Subcutaneous abdominal adipose tissue (tissue), 5 donors: Measurements from ENCODE around the gene NR6A1.

Experiments used
- H3K27ac ChIP-seq: one replicate; pipeline ENCODE4 v1.7.0; 2013; ENCODE audit warnings: low read depth, mild to moderate bottlenecking, inconsistent platforms, low read length, moderate library complexity
- H3K27me3 ChIP-seq, 5 donors: one replicate each; pipeline ENCODE4 v1.7.0; 2013; ENCODE audit warnings: low read length in 5 of 5, inconsistent platforms in 1 of 5; ENCODE audit not compliant: control insufficient read depth in 5 of 5, insufficient read depth in 4 of 5
- H3K36me3 ChIP-seq, 5 donors: one replicate each; pipeline ENCODE4 v1.7.0; 2013; ENCODE audit warnings: low read length in 5 of 5; ENCODE audit not compliant: control insufficient read depth in 5 of 5, insufficient read depth in 5 of 5
- H3K4me1 ChIP-seq, 5 donors: one replicate each; pipeline ENCODE4 v1.7.0; 2013; ENCODE audit warnings: low read length in 5 of 5, mild to moderate bottlenecking in 3 of 5, moderate library complexity in 1 of 5; ENCODE audit not compliant: control insufficient read depth in 5 of 5, insufficient read depth in 5 of 5
- H3K4me3 ChIP-seq, 5 donors: one replicate each; pipeline ENCODE4 v1.7.0; 2013; ENCODE audit warnings: low read length in 5 of 5, low read depth in 1 of 5
- H3K9ac ChIP-seq, 5 donors: one replicate each; pipeline ENCODE4 v1.7.0; 2013; ENCODE audit warnings: low read length in 5 of 5, mild to moderate bottlenecking in 4 of 5, moderate library complexity in 3 of 5
- H3K9me3 ChIP-seq, 5 donors: one replicate each; pipeline ENCODE4 v1.7.0; 2013; ENCODE audit warnings: low read length in 5 of 5; ENCODE audit not compliant: control insufficient read depth in 5 of 5
- donor health status: healthy.
- donor health status: healthy.
- donor health status: healthy.
- donor health status: healthy.
- donor health status: healthy.

Gene NR6A1

GRCh38 chr9:124615100-124615742, 155.9 kb downstream of the NR6A1 start:
- H3K9me3 ChIP-seq, result no peaks in the 10 kb centered on the region
- H3K36me3 ChIP-seq, result no peaks in the 10 kb centered on the region
- H3K9ac ChIP-seq, result no peak overlapping the region
- H3K27me3 ChIP-seq, result no peaks in the 10 kb centered on the region
- H3K27ac ChIP-seq, result no peak overlapping the region
- H3K4me1 ChIP-seq, result peaks cover 0 to 5% (median 0%) of the 10 kb centered on the region in 5 donors
- no peak overlapping the region for H3K4me3 ChIP-seq

GRCh38 chr9:124613849-124614248, 157.3 kb downstream of the NR6A1 start:
- H3K4me1 ChIP-seq, result peaks cover 0 to 5% (median 0%) of the 10 kb centered on the region in 5 donors
- no peak overlapping the region for H3K9ac ChIP-seq

GRCh38 chr9:124611106-124611505, 160.0 kb downstream of the NR6A1 start:
- H3K4me1 ChIP-seq, result peaks cover 0 to 5% (median 0%) of the 10 kb centered on the region in 5 donors
- H3K9ac ChIP-seq, result no peak overlapping the region
- no peak overlapping the region for H3K27ac ChIP-seq
- no peaks in the 10 kb centered on the region for H3K36me3 ChIP-seq
- no peak overlapping the region for H3K4me3 ChIP-seq
- no peaks in the 10 kb centered on the region for H3K9me3 ChIP-seq
- no peaks in the 10 kb centered on the region for H3K27me3 ChIP-seq

More at GRCh38 chr9:124613849-124614248, 157.3 kb downstream of the NR6A1 start:
- H3K9me3 ChIP-seq, result no peaks in the 10 kb centered on the region
- H3K36me3 ChIP-seq, result no peaks in the 10 kb centered on the region
- H3K27me3 ChIP-seq, result no peaks in the 10 kb centered on the region
- no peak overlapping the region for H3K4me3 ChIP-seq
- no peak overlapping the region for H3K27ac ChIP-seq

GRCh38 chr9:124606027-124606426, 165.1 kb downstream of the NR6A1 start:
- H3K27me3 ChIP-seq, result no peaks in the 10 kb centered on the region

GRCh38 chr9:124605258-124605657, 165.9 kb downstream of the NR6A1 start:
- Histone ChIP-seq H3K36me3 (no peaks in the 10 kb centered on the region), H3K9ac (no peak overlapping the region), H3K27me3 (no peaks in the 10 kb centered on the region), H3K4me1 (no peaks in the 10 kb centered on the region), H3K9me3 (no peaks in the 10 kb centered on the region), H3K4me3 (no peak overlapping the region), H3K27ac (no peak overlapping the region)

More at GRCh38 chr9:124606027-124606426, 165.1 kb downstream of the NR6A1 start:
- H3K27ac ChIP-seq, result no peak overlapping the region
- H3K9ac ChIP-seq, result no peak overlapping the region
- no peak overlapping the region for H3K4me3 ChIP-seq
- no peaks in the 10 kb centered on the region for H3K4me1 ChIP-seq
- H3K36me3 ChIP-seq, result no peaks in the 10 kb centered on the region
- H3K9me3 ChIP-seq, result no peaks in the 10 kb centered on the region

GRCh38 chr9:124602632-124603031, 168.5 kb downstream of the NR6A1 start:
- Histone ChIP-seq H3K9me3 (no peaks in the 10 kb centered on the region), H3K4me3 (no peak overlapping the region), H3K9ac (no peak overlapping the region), H3K4me1 (no peaks in the 10 kb centered on the region), H3K36me3 (no peaks in the 10 kb centered on the region), H3K27ac (no peak overlapping the region), H3K27me3 (no peaks in the 10 kb centered on the region)

GRCh38 chr9:124602204-124602603, 168.9 kb downstream of the NR6A1 start:
- Histone ChIP-seq H3K27me3 (no peaks in the 10 kb centered on the region), H3K9ac (no peak overlapping the region), H3K27ac (no peak overlapping the region), H3K4me3 (no peak overlapping the region), H3K9me3 (no peaks in the 10 kb centered on the region), H3K36me3 (no peaks in the 10 kb centered on the region), H3K4me1 (no peaks in the 10 kb centered on the region)

- Histone ChIP-seq H3K9ac (no peak overlapping the region), H3K36me3 (no peaks in the 10 kb centered on the region), H3K27ac (no peak overlapping the region), H3K9me3 (no peaks in the 10 kb centered on the region), H3K4me1 (no peaks in the 10 kb centered on the region), H3K27me3 (no peaks in the 10 kb centered on the region), H3K4me3 (no peak overlapping the region)
These were observed 170.7 kb downstream of the NR6A1 start for GRCh38 chr9:124600407-124600806.

- Histone ChIP-seq H3K9me3 (no peaks in the 10 kb centered on the region), H3K36me3 (no peaks in the 10 kb centered on the region), H3K27me3 (no peaks in the 10 kb centered on the region), H3K27ac (no peak overlapping the region), H3K9ac (no peak overlapping the region), H3K4me3 (no peak overlapping the region), H3K4me1 (peaks cover 0 to 9% (median 7%) of the 10 kb centered on the region in 5 donors)
These were observed 171.9 kb downstream of the NR6A1 start for GRCh38 chr9:124599121-124599795.

- Histone ChIP-seq H3K9me3 (no peaks in the 10 kb centered on the region), H3K4me1 (peaks cover 0 to 21% (median 15%) of the 10 kb centered on the region in 5 donors), H3K9ac (no peak overlapping the region), H3K27ac (no peak overlapping the region), H3K4me3 (no peak overlapping the region), H3K27me3 (no peaks in the 10 kb centered on the region), H3K36me3 (no peaks in the 10 kb centered on the region)
These were observed 173.1 kb downstream of the NR6A1 start for GRCh38 chr9:124598048-124598447.
